Esophagus squamous epithelium (tissue), 4 donors: ENCODE results near the gene FLT3.

Experiments
- POLR2A ChIP-seq, 4 donors: fragments of 450-650 bp; IDR thresholded peaks; one replicate each; pipeline ENCODE4 v1.6.1; 2017; ENCODE audit warnings: antibody characterized with exemption in 4 of 4, mild to moderate bottlenecking in 4 of 4, moderate library complexity in 3 of 4
- TF ChIP-seq, protein P1 (sequence below), 6 experiments: fragments of 450-650 bp in 4 of 6; fragments of 200-600 bp in 2 of 6; sonication (generic) in 2 of 6; IDR thresholded peaks; one replicate each; pipeline ENCODE4 v1.5.1; 2016 to 2019; ENCODE audit warnings: antibody characterized with exemption in 6 of 6, mild to moderate bottlenecking in 4 of 6, moderate library complexity in 4 of 6

DNA sequence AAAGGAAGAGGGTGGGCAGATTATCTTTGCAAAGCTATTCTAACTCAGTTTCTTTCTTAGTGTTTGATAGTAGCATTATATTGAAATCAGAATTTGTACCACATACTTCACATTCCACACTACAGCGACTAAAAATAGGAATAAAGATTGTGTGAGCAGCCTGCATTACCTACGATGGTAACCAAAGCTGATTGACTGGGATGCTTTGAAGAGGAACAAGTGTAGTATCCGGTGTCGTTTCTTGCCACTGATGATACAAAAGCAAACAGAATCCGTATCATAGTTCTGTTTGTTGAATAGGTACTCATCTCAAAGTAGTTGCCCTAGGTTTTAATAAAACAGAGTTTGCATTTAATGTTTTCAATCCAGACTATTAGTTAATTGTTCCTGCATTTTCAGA, 51.2 kb downstream of the FLT3 start:
- TF ChIP-seq, protein P1, sequence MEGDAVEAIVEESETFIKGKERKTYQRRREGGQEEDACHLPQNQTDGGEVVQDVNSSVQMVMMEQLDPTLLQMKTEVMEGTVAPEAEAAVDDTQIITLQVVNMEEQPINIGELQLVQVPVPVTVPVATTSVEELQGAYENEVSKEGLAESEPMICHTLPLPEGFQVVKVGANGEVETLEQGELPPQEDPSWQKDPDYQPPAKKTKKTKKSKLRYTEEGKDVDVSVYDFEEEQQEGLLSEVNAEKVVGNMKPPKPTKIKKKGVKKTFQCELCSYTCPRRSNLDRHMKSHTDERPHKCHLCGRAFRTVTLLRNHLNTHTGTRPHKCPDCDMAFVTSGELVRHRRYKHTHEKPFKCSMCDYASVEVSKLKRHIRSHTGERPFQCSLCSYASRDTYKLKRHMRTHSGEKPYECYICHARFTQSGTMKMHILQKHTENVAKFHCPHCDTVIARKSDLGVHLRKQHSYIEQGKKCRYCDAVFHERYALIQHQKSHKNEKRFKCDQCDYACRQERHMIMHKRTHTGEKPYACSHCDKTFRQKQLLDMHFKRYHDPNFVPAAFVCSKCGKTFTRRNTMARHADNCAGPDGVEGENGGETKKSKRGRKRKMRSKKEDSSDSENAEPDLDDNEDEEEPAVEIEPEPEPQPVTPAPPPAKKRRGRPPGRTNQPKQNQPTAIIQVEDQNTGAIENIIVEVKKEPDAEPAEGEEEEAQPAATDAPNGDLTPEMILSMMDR (IDR thresholded peaks at IDR 0.05): no peak
- TF ChIP-seq POLR2A (IDR thresholded peaks at IDR 0.05): no peak
